ENCODE results near the gene EVC2. TPM values are rescaled to one million over a fixed set of nuclear protein-coding genes. Genes with fewer than 3 reads are reported as not detected.

EVC2 gene
- total RNA-seq: 13.7 and 18.2 TPM in 2 replicates

DNA sequence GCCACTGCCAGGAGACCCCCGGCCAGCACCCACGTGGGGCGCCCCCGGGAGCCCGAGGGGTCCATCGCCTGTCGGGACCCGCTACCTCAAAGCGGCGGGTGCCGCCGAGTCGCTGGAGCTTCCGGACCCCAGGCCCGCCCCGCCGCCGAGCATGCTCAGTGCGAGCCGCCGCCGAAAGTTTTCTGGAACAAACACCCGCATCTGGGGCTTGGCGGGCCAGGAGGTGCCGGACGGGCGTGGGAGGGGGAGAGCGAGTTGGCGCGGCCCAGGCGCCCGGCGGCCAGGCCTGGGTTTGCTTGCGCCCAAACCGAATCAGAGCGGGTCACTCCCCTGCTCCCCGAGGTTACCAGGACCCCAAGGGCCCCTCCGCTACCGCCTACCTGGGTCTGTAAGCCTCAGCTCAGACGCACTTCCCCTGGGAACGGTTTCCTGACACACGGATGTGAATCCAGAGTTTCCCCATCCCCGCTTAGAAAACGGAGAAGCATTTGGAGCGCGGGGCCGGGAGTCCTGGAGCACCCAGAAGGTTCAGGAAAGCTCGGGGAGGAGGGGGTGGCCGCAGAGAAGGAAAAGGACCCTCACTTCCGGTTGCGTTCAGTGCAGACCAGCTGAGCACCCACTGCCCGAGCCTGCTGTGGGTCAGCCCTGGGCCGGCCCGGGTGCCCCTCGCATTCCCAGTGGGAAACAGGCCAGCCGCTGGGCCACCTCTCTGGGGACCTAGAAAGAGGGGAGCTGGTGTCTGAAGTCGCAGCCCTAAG lies at the start of gene EVC2:
Gene EVC2 (minus strand): TSS at position 111 of the 758 bp plus-strand sequence. CDS start 46 bp downstream, at position 65.

GRCh38 chr4:5710961-5711478 lies 2.7 kb upstream of the EVC2 start, which contains the start of gene EVC:
EVC (plus strand) TSS chr4:5711201; CDS start chr4:5711381, 180 bp downstream.

Other genes starting within 250 kb of the EVC2 start
- 72.1 and 96.1 TPM in 2 replicates for gene EVC, start 2.6 kb upstream of the EVC2 start, total RNA-seq
- 0.06 TPM in 1 of 2 replicates, not detected in the other for gene CRMP1, start 184.5 kb upstream of the EVC2 start, total RNA-seq